K562 (cell line): ENCODE results near the gene SCAP. TPM values are rescaled to one million over a fixed set of nuclear protein-coding genes. Genes with fewer than 3 reads are reported as not detected.

Source experiments
- MAFK ChIP-seq: IDR thresholded peaks from 2 replicates; pipeline ENCODE4 v1.6.1; 2011; ENCODE audit warnings: low read length, improper control_type of control experiment
- RAD21 ChIP-seq, 2 experiments: fragments of 250-450 bp in 1 of 2; fragments of 450-650 bp in 1 of 2; sonication (Bioruptor Pico) in 1 of 2; formaldehyde crosslinking in 1 of 2; IDR thresholded peaks in 1 of 2; conservative IDR thresholded peaks in 1 of 2; 2 replicates each; pipeline versions ENCODE4 v1.4.0 to v1.8.0; 2020 to 2022; ENCODE audit warnings: mild to moderate bottlenecking in 2 of 2, moderate library complexity in 1 of 2
- TAF7 ChIP-seq: fragments of 450-650 bp; IDR thresholded peaks from 2 replicates; pipeline ENCODE4 v1.6.1; 2016; ENCODE audit warnings: missing genetic modification characterization, missing compliant biosample characterization
- polyA plus RNA-seq, 8 experiments: library from polyadenylated mRNA; depleted of rRNA in 4 of 8; stranded (reverse) in 5 of 8; unstranded in 3 of 8; fragments of >200 nt; fragmentation: Nextera tagmentation in 2 of 8; fragmentation: Illumina TruSeq in 1 of 8; extraction: Ambion mirVana in 2 of 8; extraction: Trizol in 1 of 8; gene quantifications; 2 replicates each; pipeline versions ENCODE4 v1.2.1 to v1.2.3, GENCODE V29; 2011 to 2014; ENCODE audit warnings: inconsistent platforms in 1 of 8, missing spikeins in 1 of 8
- total RNA-seq, 7 experiments: library from RNA; depleted of rRNA in 6 of 7; stranded (reverse); fragments of >200 nt in 6 of 7; fragmentation: Illumina TruSeq in 2 of 7; extraction: Trizol in 2 of 7; gene quantifications; 2 replicates each; pipeline versions ENCODE4 v1.2.1 to v1.2.3, GENCODE V29; 2011 to 2021; ENCODE audit warnings: low replicate concordance in 1 of 7
- TF ChIP-seq, protein P1 (sequence below): fragments of 450-650 bp; IDR thresholded peaks from 2 replicates; pipeline ENCODE4 v1.6.1; 2017; ENCODE audit warnings: antibody characterized with exemption, mild to moderate bottlenecking
- TF ChIP-seq, protein P2 (sequence below): sonication (generic); formaldehyde crosslinking; IDR thresholded peaks from 2 replicates; pipeline ENCODE4 v1.8.1; 2023; ENCODE audit warnings: mild to moderate bottlenecking, missing genetic modification reagents

SCAP gene
- total and polyA plus RNA-seq, 9 of the 15 experiments (the other 6 are each of a cell fraction or from before 2014, with no cell fraction given) = 2.6 to 104 (median 37.8) TPM

DNA sequence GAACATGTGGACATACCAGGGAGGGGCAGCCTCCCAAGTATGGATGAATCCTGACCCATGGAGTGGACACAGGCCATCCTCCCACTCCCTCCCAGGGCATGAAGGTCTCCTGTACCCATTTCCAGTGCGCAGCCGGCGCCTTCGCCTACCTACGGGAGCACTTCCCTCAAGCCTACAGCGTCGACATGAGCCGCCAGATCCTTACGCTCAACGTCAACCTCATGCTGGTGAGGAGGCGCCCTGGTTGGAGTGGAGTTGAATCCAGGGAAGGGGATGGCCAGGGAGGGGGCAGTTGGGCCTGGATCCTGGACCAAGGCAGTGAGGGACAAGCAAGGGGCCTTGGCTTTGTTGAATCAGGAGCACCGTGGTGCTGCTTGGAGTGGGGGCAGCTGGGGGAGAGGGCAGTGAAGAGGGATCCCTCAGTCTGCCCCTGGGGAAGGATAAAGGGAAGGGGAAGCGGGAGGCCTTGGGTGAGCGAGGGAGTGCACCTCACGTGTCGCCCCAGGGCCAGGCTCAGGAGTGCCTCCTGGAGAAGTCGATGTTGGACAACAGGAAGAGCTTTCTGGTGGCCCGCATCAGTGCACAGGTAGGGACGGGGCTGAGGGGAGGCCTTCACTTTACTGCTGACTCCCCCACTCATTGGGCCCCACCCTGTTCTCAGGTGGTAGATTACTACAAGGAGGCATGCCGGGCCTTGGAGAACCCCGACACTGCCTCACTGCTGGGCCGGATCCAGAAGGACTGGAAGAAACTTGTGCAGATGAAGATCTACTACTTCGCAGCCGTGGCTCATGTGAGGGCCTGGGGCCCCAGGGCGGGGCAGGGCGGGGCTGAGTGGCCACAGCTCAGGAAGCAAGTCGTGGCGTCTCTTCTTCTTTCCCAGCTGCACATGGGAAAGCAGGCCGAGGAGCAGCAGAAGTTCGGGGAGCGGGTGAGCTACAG lies 69.7 kb downstream of the SCAP start (continued):
- TF ChIP-seq, protein P1, sequence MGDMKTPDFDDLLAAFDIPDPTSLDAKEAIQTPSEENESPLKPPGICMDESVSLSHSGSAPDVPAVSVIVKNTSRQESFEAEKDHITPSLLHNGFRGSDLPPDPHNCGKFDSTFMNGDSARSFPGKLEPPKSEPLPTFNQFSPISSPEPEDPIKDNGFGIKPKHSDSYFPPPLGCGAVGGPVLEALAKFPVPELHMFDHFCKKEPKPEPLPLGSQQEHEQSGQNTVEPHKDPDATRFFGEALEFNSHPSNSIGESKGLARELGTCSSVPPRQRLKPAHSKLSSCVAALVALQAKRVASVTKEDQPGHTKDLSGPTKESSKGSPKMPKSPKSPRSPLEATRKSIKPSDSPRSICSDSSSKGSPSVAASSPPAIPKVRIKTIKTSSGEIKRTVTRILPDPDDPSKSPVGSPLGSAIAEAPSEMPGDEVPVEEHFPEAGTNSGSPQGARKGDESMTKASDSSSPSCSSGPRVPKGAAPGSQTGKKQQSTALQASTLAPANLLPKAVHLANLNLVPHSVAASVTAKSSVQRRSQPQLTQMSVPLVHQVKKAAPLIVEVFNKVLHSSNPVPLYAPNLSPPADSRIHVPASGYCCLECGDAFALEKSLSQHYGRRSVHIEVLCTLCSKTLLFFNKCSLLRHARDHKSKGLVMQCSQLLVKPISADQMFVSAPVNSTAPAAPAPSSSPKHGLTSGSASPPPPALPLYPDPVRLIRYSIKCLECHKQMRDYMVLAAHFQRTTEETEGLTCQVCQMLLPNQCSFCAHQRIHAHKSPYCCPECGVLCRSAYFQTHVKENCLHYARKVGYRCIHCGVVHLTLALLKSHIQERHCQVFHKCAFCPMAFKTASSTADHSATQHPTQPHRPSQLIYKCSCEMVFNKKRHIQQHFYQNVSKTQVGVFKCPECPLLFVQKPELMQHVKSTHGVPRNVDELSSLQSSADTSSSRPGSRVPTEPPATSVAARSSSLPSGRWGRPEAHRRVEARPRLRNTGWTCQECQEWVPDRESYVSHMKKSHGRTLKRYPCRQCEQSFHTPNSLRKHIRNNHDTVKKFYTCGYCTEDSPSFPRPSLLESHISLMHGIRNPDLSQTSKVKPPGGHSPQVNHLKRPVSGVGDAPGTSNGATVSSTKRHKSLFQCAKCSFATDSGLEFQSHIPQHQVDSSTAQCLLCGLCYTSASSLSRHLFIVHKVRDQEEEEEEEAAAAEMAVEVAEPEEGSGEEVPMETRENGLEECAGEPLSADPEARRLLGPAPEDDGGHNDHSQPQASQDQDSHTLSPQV = 0 out of 2 replicates have a peak, but pooled peaks have one; percentile 78
- TF ChIP-seq TAF7 (0 out of 2 replicates have a peak, but pooled peaks have one; percentile 14), MAFK (no peak), RAD21 (CRISPR knock-in tag; conservative IDR thresholded peaks at IDR 0.05 in 1 of 2, IDR thresholded peaks at IDR 0.05 in 1 of 2) (no peak)
- TF ChIP-seq, protein P2, sequence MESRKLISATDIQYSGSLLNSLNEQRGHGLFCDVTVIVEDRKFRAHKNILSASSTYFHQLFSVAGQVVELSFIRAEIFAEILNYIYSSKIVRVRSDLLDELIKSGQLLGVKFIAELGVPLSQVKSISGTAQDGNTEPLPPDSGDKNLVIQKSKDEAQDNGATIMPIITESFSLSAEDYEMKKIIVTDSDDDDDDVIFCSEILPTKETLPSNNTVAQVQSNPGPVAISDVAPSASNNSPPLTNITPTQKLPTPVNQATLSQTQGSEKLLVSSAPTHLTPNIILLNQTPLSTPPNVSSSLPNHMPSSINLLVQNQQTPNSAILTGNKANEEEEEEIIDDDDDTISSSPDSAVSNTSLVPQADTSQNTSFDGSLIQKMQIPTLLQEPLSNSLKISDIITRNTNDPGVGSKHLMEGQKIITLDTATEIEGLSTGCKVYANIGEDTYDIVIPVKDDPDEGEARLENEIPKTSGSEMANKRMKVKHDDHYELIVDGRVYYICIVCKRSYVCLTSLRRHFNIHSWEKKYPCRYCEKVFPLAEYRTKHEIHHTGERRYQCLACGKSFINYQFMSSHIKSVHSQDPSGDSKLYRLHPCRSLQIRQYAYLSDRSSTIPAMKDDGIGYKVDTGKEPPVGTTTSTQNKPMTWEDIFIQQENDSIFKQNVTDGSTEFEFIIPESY (CRISPR knock-in tag) = peak; percentile 97
